Parathyroid adenoma (tissue), 2 donors: Measurements from ENCODE around the gene ZNF688.

Experiments used
- H2AFZ ChIP-seq: fragments of 300-600 bp; sonication (generic); one replicate; pipeline ENCODE4 v1.7.0; 2017; ENCODE audit warnings: antibody characterized with exemption, mild to moderate bottlenecking
- H3K27ac ChIP-seq: fragments of 300-600 bp; sonication (generic); one replicate; pipeline ENCODE4 v1.7.0; 2017
- H3K27me3 ChIP-seq: fragments of 300-600 bp; sonication (generic); one replicate; pipeline ENCODE4 v1.7.0; 2017; ENCODE audit warnings: low read length; ENCODE audit not compliant: control insufficient read depth, insufficient read depth
- H3K36me3 ChIP-seq: fragments of 300-600 bp; sonication (generic); one replicate; pipeline ENCODE4 v1.7.0; 2017; ENCODE audit warnings: low read length; ENCODE audit not compliant: control insufficient read depth, insufficient read depth
- H3K4me1 ChIP-seq: fragments of 300-600 bp; sonication (generic); one replicate; pipeline ENCODE4 v1.7.0; 2017; ENCODE audit warnings: control low read depth
- H3K4me2 ChIP-seq: fragments of 300-600 bp; sonication (generic); one replicate; pipeline ENCODE4 v1.7.0; 2017; ENCODE audit warnings: low read length
- H3K4me3 ChIP-seq: fragments of 300-600 bp; sonication (generic); one replicate; pipeline ENCODE4 v1.7.0; 2017; ENCODE audit warnings: low read depth, low read length
- H3K79me2 ChIP-seq: fragments of 300-600 bp; sonication (generic); one replicate; pipeline ENCODE4 v1.7.0; 2017; ENCODE audit warnings: control low read depth
- H3K9ac ChIP-seq: fragments of 300-600 bp; sonication (generic); one replicate; pipeline ENCODE4 v1.7.0; 2017; ENCODE audit warnings: mild to moderate bottlenecking
- H3K9me3 ChIP-seq: fragments of 300-600 bp; sonication (generic); one replicate; pipeline ENCODE4 v1.7.0; 2017; ENCODE audit warnings: low read length; ENCODE audit not compliant: control insufficient read depth
- TF ChIP-seq, protein P1 (sequence below): fragments of 300-600 bp; sonication (generic); IDR thresholded peaks from one replicate; pipeline ENCODE4 v1.7.0; 2017; ENCODE audit warnings: antibody characterized with exemption, mild to moderate bottlenecking
- donor health status: primary hyperparathyroidism.

Gene ZNF688

GRCh38 chr16:30615358-30616091 is 44.0 kb upstream of the ZNF688 start:
- H3K27ac ChIP-seq = no peak overlapping the region
- H3K36me3 ChIP-seq = no peaks in the 10 kb centered on the region
- no peak overlapping the region for H3K4me3 ChIP-seq
- no peaks in the 10 kb centered on the region for H3K4me1 ChIP-seq
- H2AFZ ChIP-seq = no peak overlapping the region
- no peaks in the 10 kb centered on the region for H3K27me3 ChIP-seq
- H3K9ac ChIP-seq = no peak overlapping the region
- TF ChIP-seq, protein P1, sequence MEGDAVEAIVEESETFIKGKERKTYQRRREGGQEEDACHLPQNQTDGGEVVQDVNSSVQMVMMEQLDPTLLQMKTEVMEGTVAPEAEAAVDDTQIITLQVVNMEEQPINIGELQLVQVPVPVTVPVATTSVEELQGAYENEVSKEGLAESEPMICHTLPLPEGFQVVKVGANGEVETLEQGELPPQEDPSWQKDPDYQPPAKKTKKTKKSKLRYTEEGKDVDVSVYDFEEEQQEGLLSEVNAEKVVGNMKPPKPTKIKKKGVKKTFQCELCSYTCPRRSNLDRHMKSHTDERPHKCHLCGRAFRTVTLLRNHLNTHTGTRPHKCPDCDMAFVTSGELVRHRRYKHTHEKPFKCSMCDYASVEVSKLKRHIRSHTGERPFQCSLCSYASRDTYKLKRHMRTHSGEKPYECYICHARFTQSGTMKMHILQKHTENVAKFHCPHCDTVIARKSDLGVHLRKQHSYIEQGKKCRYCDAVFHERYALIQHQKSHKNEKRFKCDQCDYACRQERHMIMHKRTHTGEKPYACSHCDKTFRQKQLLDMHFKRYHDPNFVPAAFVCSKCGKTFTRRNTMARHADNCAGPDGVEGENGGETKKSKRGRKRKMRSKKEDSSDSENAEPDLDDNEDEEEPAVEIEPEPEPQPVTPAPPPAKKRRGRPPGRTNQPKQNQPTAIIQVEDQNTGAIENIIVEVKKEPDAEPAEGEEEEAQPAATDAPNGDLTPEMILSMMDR = peak; percentile 22
- H3K4me2 ChIP-seq = no peak overlapping the region
- H3K9me3 ChIP-seq = no peaks in the 10 kb centered on the region
- H3K79me2 ChIP-seq = no peaks in the 10 kb centered on the region

DNA sequence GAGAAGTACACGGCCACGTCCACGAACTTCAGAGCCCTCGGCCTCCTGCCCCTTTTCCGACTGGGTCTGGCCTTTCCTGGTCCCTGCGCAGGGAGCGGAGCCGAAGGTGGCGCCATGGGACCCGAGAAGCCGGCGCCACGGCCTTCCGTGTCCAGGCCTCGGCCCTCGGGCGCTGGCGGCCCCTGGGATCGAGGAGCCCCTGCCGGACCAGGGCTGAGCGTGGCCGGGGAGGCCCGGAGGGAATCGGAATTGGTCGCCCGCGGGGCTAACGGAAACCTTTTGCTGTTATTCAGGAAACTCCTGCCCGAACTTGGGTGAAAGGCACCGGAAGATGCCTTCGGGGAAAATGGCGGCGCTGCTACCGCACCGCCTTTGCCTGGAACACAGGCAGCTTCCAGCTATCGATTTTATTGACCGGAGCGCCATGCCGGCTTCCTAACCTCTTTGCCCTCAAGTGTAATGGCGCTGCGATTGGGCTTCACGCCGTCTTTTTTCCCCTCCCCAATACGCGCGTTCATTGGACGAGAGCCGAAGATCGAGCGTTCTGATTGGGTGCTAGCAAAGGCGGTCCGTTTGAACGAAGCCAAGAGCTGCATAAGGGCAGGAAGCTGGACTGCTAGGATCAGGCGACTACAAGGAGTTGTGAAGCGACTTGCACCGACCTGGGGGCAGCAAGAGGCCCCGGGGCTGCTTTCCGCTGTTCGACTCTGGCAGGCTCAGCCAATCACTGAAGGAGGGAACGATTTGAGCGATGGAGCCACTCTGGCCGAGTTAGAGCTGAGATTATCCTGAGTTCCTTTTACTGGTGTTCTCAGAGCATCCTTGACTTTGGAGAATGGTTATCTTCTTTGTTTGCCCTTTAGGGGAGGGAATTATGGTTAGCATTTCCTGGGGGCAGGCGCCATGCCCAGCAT is 38.7 kb upstream of the ZNF688 start, which contains the start of gene ZNF689:
ZNF689 (minus strand) TSS at position 464 of the 914 bp plus-strand sequence; CDS start at position 116, 348 bp downstream.
- TF ChIP-seq, protein P1 = peak; percentile 12
- Histone ChIP-seq H3K27me3 (no peaks in the 10 kb centered on the region), H3K9me3 (no peaks in the 10 kb centered on the region), H3K27ac (peak within 1 kb of the TSS; percentile 100), H3K4me1 (no peaks in the 10 kb centered on the region), H3K9ac (peak within 1 kb of the TSS; percentile 99), H3K79me2 (peaks cover 4% of the 10 kb centered on the region), H3K4me3 (peak within 1 kb of the TSS; percentile 87), H3K36me3 (no peaks in the 10 kb centered on the region), H2AFZ (peak within 1 kb of the TSS; percentile 100), H3K4me2 (peak within 1 kb of the TSS; percentile 85)

- TF ChIP-seq, protein P1 = no peak
- Histone ChIP-seq H3K27me3 (no peaks in the 10 kb centered on the region), H3K4me2 (peak overlapping the region; percentile 85), H3K79me2 (peaks cover 4% of the 10 kb centered on the region), H3K9me3 (no peaks in the 10 kb centered on the region), H3K36me3 (no peaks in the 10 kb centered on the region), H3K4me3 (peak overlapping the region; percentile 87), H3K27ac (peak overlapping the region; percentile 100), H2AFZ (peak overlapping the region; percentile 100), H3K9ac (peak overlapping the region; percentile 99), H3K4me1 (no peaks in the 10 kb centered on the region)
Measured at GRCh38 chr16:30609002-30609925, 37.8 kb upstream of the ZNF688 start.

DNA sequence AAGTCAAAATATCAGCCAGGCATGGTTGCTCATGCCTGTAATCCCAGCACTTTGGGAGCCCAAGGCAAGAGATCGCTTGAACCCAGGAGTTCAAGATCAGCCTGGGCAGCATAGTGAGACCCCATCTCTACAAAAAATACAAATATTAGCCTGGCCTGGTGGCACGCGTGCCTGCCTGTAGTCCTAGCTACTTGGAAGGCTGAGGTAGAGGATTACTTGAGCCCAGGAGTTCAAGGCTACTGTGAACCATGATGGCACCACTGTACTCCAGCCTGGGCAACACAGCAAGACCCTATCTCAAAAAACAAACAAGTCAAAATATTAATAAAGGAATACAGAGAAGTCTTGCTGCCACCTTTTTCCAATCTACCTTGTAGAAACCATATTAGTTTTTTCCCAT is 34.5 kb upstream of the ZNF688 start:
- no peaks in the 10 kb centered on the region for H3K9me3 ChIP-seq
- H3K27me3 ChIP-seq = no peaks in the 10 kb centered on the region
- no peak overlapping the region for H2AFZ ChIP-seq
- TF ChIP-seq, protein P1 = no peak
- H3K4me3 ChIP-seq = no peak overlapping the region
- no peaks in the 10 kb centered on the region for H3K4me1 ChIP-seq
- no peak overlapping the region for H3K4me2 ChIP-seq
- no peaks in the 10 kb centered on the region for H3K36me3 ChIP-seq
- H3K27ac ChIP-seq = no peak overlapping the region
- H3K9ac ChIP-seq = no peak overlapping the region
- H3K79me2 ChIP-seq = peaks cover 4% of the 10 kb centered on the region
